ENCODE measurements around the gene TNFRSF1B.

The TNFRSF1B gene

DNA sequence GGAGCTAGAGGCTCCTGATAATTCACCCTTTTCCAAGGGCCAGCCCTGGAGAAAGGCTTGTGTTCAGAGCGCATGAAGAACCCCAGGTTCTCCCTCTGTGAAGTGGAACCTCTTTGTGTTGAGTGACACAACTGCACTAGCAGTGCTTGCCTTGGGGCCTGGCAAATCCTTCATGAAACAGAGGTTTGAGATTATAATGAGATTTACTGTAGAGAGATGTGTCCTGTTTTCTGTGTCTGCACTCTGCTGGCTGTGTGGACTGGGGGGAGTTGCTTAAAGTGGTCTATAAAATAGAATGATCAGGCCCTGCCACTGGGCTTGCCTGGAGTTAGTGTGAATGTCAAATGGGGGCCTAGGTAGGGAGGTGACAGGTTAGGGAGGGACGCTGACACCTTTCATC lies 11.5 kb upstream of the TNFRSF1B start:
- no peaks in the 10 kb centered on the region for H3K79me2 ChIP-seq (ENCODE audit: insufficient read depth, low read length)
- H3K27me3 ChIP-seq (ENCODE audit: insufficient read depth, low read length, poor library complexity) = peaks cover 2% of the 10 kb centered on the region
- no peaks in the 10 kb centered on the region for H3K4me1 ChIP-seq (ENCODE audit: insufficient read depth, low read length)
- DNase-seq = no peak
- H3K36me3 ChIP-seq (ENCODE audit: insufficient read depth, low read length) = no peaks in the 10 kb centered on the region
- H4K20me1 ChIP-seq (ENCODE audit: insufficient read depth, low read length) = no peaks in the 10 kb centered on the region
- no peak overlapping the region for H3K4me2 ChIP-seq (ENCODE audit: insufficient read depth, low read length)
- no peak overlapping the region for H3K9ac ChIP-seq (ENCODE audit: low read depth, low read length)
- H3K27ac ChIP-seq (ENCODE audit: low read length) = no peak overlapping the region
- H3K9me3 ChIP-seq (ENCODE audit: insufficient read depth, low read length, severe bottlenecking) = no peaks in the 10 kb centered on the region
- H2AFZ ChIP-seq (ENCODE audit: low read depth, low read length) = no peak overlapping the region
- no peak for ATAC-seq (ENCODE audit: insufficient read depth, low read depth)
- TF ChIP-seq EZH2 (IDR thresholded peaks at IDR 0.05; ENCODE audit: borderline replicate concordance, low read depth, low read length, severe bottlenecking) (no peak), CTCF (IDR thresholded peaks at IDR 0.05; ENCODE audit: borderline replicate concordance, extremely low read depth, low read length, poor library complexity, severe bottlenecking) (no peak)
- H3K4me3 ChIP-seq (ENCODE audit: low read depth in 1 of 2, low read length in 2 of 2) = no peak overlapping the region

- DNase-seq (no peak), ATAC-seq (ENCODE audit: insufficient read depth, low read depth) (no peak)
- no peaks in the 10 kb centered on the region for H3K36me3 ChIP-seq (ENCODE audit: insufficient read depth, low read length)
- no peak overlapping the region for H3K4me3 ChIP-seq (ENCODE audit: low read depth in 1 of 2, low read length in 2 of 2)
- H3K4me2 ChIP-seq (ENCODE audit: insufficient read depth, low read length) = no peak overlapping the region
- H3K27me3 ChIP-seq (ENCODE audit: insufficient read depth, low read length, poor library complexity) = peaks cover 2% of the 10 kb centered on the region
- no peaks in the 10 kb centered on the region for H3K9me3 ChIP-seq (ENCODE audit: insufficient read depth, low read length, severe bottlenecking)
- peaks cover 11% of the 10 kb centered on the region for H3K4me1 ChIP-seq (ENCODE audit: insufficient read depth, low read length)
- no peak for TF ChIP-seq EZH2 (IDR thresholded peaks at IDR 0.05; ENCODE audit: borderline replicate concordance, low read depth, low read length, severe bottlenecking)
- TF ChIP-seq CTCF (IDR thresholded peaks at IDR 0.05; ENCODE audit: borderline replicate concordance, extremely low read depth, low read length, poor library complexity, severe bottlenecking) = no peak
- H3K27ac ChIP-seq (ENCODE audit: low read length) = no peak overlapping the region
- H3K9ac ChIP-seq (ENCODE audit: low read depth, low read length) = no peak overlapping the region
- H3K79me2 ChIP-seq (ENCODE audit: insufficient read depth, low read length) = no peaks in the 10 kb centered on the region
- no peak overlapping the region for H2AFZ ChIP-seq (ENCODE audit: low read depth, low read length)
- peaks cover 10% of the 10 kb centered on the region; the same call in 1 of the 2 replicates for H4K20me1 ChIP-seq (ENCODE audit: insufficient read depth, low read length)
Measured at GRCh38 chr1:12157366-12158231, 9.2 kb upstream of the TNFRSF1B start.

GRCh38 chr1:12158357-12159092 lies 8.3 kb upstream of the TNFRSF1B start:
- peaks cover 14% of the 10 kb centered on the region for H4K20me1 ChIP-seq (ENCODE audit: insufficient read depth, low read length)
- peaks cover 2% of the 10 kb centered on the region for H3K27me3 ChIP-seq (ENCODE audit: insufficient read depth, low read length, poor library complexity)
- peak; percentile 36; the same call in 1 of the 3 replicates for ATAC-seq (ENCODE audit: insufficient read depth, low read depth)
- peaks cover 15% of the 10 kb centered on the region for H3K4me1 ChIP-seq (ENCODE audit: insufficient read depth, low read length)
- no peak overlapping the region for H3K9ac ChIP-seq (ENCODE audit: low read depth, low read length)
- H3K27ac ChIP-seq (ENCODE audit: low read length) = no peak overlapping the region
- no peaks in the 10 kb centered on the region for H3K79me2 ChIP-seq (ENCODE audit: insufficient read depth, low read length)
- H3K4me3 ChIP-seq (ENCODE audit: low read depth in 1 of 2, low read length in 2 of 2) = no peak overlapping the region
- H2AFZ ChIP-seq (ENCODE audit: low read depth, low read length) = no peak overlapping the region
- peak; percentile 51 for DNase-seq
- TF ChIP-seq CTCF (IDR thresholded peaks at IDR 0.05; ENCODE audit: borderline replicate concordance, extremely low read depth, low read length, poor library complexity, severe bottlenecking) (no peak), EZH2 (IDR thresholded peaks at IDR 0.05; ENCODE audit: borderline replicate concordance, low read depth, low read length, severe bottlenecking) (no peak)
- no peaks in the 10 kb centered on the region for H3K36me3 ChIP-seq (ENCODE audit: insufficient read depth, low read length)
- H3K4me2 ChIP-seq (ENCODE audit: insufficient read depth, low read length) = no peak overlapping the region
- H3K9me3 ChIP-seq (ENCODE audit: insufficient read depth, low read length, severe bottlenecking) = no peaks in the 10 kb centered on the region

Measured in DND-41 (cell line).